Measurements from ENCODE around the gene TRPV5.

GRCh38 chr7:142910481-142910880 lies 23.1 kb downstream of the TRPV5 start:
- TF ChIP-seq, protein P1, sequence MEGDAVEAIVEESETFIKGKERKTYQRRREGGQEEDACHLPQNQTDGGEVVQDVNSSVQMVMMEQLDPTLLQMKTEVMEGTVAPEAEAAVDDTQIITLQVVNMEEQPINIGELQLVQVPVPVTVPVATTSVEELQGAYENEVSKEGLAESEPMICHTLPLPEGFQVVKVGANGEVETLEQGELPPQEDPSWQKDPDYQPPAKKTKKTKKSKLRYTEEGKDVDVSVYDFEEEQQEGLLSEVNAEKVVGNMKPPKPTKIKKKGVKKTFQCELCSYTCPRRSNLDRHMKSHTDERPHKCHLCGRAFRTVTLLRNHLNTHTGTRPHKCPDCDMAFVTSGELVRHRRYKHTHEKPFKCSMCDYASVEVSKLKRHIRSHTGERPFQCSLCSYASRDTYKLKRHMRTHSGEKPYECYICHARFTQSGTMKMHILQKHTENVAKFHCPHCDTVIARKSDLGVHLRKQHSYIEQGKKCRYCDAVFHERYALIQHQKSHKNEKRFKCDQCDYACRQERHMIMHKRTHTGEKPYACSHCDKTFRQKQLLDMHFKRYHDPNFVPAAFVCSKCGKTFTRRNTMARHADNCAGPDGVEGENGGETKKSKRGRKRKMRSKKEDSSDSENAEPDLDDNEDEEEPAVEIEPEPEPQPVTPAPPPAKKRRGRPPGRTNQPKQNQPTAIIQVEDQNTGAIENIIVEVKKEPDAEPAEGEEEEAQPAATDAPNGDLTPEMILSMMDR (IDR thresholded peaks at IDR 0.05 in 4 of 5, conservative IDR thresholded peaks at IDR 0.05 in 1 of 5), result no peak
- no peak for TF ChIP-seq POLR2A (IDR thresholded peaks at IDR 0.05)

Measured in gastrocnemius medialis (tissue), 4 donors.